NCI-H1930 (cell line): ENCODE measurements around the gene DPF3.

Experiments
- DNase-seq, 2 experiments: peaks; one replicate each; lab custom pipeline; 2025; lab: John Stamatoyannopoulos, UW

The DPF3 gene

DNA sequence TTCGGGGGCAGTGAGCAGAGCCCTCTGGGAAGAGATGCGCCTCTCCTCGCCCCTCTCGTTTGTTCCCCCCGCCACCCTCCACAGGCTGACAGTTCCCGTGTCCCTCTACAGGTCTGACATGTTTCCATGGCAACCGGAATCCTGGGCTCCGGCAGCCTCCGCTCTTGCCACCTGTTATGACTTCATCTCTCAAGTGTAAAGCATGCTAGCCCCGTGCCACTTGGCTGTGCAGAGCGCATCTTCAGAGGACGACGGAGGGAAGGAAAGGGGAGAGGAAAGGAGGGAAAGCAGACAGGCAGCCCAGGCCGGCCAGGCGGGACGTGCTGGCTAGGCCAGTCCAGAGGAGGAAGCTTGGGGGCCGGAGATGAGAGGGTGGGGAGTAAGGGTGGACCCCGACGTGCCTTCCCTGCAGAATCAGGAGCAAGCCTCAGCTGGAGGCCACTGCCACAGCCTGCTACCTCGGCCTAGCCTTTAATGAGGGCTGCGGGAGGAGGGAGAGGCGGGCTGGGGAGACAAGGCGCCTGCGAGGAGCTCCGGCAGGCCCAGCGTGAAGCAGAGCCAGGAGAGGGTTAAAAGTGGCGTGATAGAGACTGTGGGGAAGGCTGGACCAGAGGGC is 214.3 kb downstream of the DPF3 start:
- DNase-seq: no peak

DNA sequence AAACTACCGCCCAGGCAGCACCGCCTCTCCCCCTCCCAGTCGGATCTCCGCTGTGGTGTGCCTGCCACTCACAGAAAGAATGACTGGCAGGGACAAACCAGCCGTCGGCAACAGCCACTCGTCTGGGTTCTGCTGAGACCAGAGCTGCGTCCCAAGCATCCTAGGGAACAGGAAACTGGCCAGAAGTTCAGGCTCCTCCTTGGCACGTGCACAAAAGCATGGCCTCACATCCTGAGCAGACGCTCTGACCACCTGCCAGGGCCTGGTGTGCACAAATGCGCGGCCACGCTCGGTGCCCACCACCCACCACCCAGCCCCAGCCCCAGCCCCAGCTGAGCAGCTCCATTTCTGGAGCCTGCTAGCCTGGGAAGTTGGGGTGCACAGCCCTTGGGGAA is 214.8 kb downstream of the DPF3 start:
- no peak for DNase-seq

DNA sequence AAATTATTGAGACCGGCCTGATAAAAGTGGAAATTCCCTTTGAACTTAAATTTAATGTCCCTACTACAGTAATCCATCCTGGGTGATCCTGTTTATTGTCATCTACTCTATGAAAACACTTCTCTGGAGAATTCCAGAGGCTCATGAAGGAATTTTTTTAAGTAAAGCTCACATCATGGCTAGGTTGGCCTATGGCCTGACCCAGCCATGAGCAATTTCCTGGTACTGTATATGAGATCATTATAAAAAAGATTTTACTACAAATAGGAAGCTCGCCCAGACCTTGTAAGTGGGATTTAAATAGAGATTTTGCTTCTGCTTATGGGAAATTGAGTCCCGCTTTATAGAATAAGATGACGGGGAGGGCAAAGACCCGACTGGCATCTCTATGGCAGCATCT is 215.5 kb downstream of the DPF3 start:
- DNase-seq: no peak

DNA sequence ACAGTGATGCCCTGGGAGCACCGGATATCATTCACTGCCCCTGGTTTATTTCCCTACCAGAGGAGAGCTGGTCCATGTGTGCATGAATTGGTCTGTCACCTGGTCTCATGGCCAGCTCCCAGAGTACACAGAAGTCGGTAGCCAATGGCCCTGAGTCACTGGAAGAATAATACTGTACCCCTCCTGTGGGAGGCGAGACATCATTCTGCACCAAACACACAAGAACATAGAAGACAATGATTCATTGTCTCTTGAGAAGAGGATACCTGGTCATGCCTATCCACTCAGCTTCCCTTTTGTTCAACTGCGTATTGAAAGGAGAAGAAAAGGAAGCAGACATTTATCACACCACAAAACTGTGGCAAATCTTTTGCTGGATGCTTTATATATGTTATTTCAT is 216.2 kb downstream of the DPF3 start:
- no peak for DNase-seq

DNA sequence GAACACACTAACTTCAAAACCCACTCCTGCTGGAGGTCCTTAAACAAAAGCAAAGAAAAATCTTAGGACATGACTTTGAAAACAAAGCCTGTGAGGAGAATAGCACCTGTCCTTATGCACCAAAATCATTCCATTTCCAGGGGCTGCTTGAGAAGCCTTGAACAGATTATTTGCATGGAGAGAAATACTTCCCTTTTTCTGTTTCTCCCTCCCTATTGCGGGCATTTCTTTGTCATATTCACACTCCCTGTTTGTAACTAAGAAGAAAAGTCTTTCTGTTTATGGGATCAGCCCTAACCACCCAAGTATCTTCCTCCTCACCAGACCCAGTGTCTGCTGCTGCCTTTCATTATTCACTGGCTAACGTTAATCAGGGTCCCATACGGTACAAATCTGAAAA is 218.8 kb downstream of the DPF3 start:
- no peak for DNase-seq

DNA sequence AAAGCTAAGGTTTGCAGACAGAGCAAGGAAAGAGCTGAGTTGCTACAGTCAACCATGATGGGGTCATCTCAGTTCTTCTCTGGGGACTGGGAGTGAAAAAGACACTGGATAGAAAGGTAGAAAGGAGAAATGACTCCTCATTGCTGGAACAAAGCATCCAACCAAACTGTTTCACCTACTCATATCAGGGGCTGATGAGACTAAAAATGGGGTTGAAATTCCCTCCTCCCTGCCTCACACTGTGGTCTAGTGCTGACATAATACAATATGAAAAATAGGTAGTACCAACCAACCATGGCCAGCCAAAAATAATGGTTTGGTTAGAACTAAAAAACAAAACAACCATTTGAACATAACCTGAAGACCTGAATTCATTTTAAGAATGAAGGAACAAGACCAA is 220.7 kb downstream of the DPF3 start:
- no peak for DNase-seq

DNA sequence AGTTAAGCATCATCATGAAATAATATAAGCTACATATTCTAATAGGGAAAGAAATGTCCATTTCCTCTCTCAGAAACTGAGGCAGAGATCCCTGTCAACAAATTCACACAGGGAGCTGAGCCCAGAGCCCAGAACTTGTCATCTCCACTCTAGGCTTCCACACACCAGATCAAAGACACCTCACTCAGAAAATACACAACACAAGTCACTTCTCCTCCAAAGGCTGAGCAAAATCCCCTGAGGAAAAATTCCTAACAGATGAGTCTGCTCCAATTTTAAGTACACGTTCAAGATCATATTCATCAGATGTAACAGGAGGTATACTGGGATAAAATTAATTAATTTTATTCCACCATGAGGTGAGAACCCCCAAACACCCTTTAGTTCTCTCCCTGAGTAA is 227.3 kb downstream of the DPF3 start:
- no peak for DNase-seq

DNA sequence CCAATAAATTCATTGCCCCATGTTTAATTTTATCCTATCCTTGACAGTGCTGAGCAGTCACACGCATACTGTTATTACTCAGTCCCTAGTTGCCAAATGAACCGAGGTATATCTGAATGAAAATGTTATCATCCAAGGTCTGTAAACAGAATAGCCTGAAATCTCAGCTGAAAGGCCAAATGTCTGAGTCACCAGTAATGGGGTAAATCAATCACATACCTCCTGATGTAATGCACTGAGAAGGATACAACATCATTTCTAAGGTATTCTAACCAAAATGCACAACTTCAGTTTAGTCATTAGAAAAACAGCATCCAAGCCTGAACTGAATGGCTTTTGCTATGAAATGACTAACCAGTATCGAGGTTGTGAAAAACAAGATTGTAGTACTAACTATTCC is 228.6 kb downstream of the DPF3 start:
- DNase-seq: no peak

DNA sequence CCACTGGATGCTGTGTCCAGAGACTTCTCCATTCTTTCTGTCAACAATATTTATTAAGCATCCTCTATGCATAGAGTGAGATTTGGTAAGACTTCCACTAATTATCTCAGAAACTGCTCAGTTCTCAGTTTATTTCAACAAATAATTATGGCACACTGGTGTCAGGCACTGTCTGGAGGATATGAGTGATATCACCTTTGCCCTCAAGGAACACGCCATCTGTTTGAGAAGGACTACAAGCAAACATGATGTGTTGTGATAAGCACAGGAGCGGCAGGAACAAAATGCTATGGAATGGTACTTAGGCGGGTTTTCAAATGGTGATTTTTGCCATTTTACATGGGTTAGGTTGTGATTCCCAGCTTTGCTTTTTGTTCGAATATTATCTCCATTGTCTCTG is 229.2 kb downstream of the DPF3 start:
- DNase-seq: no peak

DNA sequence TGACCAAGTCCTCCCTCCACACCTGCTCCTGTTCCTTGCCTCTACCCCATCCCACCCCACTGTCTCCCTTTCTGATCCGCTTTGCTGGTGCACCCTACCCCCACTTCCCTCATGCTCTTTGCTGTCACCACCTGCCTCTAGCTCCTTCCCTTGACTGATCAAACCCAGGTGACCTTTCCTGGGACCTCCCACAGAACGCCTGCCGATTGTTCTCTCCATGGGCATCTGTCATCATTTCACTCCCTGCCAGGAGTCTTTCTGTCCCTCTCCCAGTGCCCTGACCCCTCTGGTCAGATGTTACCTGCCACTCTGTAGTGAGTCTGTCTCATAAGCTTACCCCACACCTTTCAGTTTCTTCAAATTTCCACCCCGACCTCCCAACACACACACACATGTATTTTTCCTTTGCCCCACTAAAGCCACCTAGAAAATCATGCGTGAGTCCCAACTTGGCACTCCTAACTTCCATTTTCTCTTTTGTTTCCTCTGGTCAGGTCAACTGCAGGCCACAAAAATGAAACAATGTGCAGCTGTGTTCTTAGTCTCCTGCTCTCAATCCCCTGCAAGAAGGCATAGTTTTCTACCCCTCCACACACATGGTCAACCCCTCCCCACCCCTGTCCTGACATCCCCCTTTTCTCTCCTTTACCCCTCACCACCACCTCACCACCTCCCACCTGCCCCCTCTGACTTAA is 229.8 kb downstream of the DPF3 start:
- no peak for DNase-seq

DNA sequence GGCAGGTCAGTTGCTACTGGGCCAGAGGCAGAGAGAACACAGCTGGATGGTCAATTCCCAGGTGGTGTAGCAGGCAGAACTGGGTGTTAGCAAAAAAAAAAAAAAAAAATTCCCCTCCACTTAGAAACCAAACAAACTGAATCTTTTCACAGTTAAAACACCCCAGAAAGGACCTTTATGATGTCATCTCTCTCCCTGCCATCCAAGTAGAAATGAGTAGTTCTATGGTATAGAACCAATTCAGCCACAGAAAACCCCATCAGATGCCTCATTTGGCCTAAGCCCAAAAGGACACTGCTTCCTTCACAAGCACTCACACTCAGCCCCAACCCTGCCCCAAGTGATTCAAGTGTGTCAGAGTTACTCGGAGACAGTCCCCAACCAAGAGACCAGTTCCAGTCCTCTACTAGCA is 230.8 kb downstream of the DPF3 start:
- no peak for DNase-seq

DNA sequence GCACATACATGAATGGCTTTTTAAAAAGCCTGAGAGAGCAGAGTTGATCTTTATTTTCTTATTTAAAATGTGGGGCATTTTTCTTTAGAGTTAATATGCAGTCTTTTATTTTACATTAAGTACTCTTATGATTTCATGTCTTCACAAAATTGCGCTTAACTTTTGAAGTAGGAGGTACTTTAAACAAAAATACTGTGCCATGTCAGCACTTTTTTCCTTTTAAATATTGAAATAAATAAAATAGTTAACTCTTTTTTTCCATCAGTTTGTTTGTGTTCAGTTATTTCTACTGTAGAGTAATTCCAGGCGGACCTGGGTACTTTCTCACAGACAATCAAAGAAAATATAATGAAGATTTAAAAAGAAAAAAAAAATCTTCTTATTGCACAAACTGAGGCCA is 231.7 kb downstream of the DPF3 start:
- no peak for DNase-seq

DNA sequence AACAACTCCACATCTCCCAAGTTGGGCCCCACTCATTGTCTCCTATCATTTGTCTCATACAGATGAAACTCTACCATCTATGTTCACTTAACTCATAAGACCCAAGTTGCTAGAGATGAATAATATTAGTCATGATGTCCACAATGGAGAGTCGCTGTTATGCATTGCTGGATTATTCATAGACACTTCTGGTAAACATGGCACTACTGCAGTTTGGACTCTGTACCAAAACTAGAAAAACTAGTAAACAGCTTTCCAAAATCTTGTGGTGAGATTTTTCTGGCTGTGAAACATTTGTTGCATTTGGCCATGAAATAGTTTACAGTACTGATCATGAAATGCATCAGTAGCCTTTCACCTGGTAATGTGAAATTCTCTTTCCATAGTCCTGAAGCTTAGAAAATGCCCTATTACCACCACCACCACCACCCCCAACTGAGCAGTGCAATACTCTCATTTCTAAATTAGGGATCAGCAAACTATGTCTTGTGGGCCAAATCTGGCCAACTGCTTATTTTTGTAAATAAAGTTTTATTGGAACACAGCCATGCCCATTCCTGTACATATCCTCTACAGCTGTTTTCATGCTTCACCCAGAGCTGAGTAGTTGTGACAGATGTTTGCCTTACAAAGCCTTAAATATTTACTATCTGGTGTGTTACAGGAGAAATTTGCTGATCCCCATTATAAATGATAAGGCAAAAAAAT is 236.5 kb downstream of the DPF3 start:
- DNase-seq: no peak

DNA sequence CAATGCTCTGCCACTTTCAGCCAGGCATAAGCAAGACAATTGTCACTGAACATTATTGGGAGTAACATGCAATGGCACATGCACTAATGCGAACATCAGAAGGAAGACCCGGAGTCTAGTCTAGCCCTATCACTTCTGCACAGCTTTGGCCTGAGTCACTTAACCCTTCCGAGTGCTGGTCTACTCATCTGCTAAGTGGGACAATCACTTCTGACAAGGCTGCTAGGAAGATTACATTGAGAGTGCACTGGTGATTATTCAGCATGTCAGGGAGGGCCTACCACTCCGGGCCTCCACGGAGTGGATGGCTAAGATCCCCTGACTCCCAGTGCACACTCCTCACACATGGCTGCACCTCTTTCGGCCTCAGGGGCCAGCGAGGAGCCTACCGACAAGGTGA is 240.9 kb downstream of the DPF3 start:
- no peak for DNase-seq

DNA sequence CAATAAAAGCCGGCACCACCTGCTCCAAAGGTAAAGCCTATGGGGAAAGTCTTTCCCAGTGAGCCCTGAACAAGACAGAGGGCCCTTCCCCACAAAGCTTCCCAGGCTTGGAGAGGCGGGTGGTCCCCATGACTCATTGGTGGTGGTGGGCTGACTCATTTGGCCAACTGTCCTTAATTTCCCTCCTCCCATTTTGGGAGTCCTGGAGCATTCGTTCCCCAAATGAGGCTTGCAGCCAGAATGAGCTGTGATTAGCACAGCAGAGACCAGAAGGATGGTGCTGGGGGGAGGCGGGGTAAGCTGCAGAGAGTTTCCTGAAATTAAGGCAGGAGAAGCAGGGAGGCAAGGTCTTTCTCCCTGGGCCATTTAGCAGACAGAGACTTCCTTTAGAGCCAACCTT is 241.7 kb downstream of the DPF3 start:
- DNase-seq: no peak

DNA sequence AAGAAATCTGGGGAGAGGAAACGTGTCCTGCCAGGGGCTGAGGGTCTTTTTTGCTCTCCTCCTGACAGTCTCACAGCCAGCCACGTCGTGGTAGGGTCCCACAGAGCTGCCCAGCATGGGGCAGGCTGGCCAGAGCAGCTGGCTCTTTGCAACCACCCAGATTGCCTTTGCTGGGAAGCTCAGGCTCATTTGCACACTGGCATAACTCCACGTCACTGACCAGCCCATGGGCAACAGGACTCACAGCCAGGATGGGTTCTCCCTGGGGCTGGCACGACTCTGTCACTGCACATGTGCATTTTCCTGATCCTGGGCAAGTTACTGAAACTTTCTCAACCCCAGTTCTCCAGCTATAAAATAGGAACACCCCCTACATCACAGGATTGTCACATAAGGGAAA is 242.2 kb downstream of the DPF3 start:
- no peak for DNase-seq

DNA sequence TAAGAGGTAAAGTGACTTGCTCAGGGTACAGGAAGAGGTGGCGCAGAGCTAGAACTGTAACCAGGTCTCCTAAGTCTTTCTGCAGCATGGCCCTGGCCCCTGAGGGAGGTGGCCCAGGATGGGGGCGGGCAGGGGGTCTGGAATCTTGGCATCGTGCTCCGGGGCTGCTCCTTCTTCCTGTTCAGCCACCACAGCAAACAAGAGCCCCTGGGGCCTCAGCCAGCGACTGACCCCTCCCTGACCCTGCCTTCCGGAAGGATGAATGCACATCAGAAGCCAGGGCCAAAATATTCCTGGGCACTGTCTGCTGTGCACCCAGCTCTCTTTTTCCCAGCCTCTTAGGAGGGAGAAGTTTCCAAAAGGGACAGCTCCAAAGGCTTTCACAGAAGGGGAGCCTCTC is 242.8 kb downstream of the DPF3 start:
- no peak for DNase-seq

DNA sequence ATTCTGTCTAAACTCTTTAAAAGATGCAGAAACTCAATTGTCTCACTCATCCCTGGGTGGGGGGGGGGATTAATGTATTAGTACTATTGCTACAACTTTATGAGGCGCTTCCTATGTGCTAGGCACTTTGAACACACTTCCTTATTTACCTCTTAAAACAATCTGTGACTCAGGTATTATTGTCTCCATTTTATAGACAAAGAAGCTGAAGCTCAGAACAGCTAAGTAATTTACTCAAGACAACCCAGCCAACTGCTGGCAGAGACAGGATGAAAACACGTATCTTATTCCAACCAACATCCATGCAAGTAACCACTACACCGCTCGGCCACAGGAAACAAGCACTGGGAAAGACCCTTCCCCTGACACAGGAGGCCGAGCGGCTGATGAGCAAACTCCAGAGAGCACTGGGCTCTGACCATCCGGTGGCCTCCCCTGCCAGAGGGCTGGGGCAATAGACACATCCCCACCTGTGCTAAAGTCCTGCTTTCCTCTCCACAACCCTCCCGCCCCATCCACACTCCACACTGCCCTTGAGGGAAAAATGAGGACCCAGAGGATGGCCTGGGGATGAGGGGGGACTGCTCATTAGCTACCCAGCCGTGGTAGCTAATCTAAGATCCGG is 244.2 kb downstream of the DPF3 start:
- no peak for DNase-seq

DNA sequence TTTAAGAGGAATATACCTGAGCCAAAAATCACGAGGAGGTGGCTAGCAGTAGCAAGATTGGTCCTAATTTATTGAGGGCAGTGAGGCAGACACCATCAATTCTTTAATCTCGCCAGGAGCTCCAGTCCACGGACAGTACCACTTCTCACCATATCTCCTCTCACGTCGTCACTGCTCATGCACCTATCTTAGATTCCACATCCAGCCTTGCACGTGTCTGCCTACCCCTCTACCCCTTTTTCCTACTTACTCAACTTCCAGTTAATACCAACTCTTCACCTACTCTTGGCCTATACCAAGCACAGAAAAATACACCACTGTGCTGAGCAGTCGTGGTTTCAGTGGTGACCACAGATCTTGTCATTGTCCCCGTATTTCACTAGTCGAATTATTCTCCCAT is 246.1 kb downstream of the DPF3 start:
- DNase-seq: no peak

DNA sequence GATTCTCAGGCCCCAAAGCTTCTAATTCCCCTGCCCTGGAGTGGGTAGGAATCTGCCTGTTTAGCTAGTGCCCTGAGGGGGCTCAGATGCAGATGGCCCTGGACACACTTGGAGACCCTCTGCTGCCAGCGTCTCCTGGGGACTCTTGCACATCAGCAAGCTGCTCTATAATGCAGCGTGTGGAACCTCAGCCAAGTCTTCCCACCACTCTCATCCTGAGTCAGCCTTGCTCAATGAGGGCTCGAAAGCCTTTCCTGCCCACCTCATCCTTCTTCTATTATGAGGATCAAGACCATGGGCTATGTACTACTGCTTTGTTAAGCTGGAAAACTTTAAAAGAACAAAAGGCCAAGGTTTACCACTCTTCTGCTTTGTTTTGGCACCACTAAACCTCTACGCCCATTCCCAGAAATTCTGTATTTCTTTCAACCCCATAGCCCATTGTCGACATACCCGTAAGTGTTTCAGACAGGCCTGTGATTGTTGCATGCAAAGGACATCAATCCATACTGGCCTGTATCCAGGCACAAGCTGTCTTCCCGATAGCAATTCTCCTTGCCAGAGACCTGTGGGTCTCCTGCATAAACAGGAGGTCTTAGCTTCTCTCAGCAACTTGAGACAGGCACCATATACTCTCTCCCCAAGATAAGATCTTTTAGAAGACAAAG is 246.9 kb downstream of the DPF3 start:
- no peak for DNase-seq

DNA sequence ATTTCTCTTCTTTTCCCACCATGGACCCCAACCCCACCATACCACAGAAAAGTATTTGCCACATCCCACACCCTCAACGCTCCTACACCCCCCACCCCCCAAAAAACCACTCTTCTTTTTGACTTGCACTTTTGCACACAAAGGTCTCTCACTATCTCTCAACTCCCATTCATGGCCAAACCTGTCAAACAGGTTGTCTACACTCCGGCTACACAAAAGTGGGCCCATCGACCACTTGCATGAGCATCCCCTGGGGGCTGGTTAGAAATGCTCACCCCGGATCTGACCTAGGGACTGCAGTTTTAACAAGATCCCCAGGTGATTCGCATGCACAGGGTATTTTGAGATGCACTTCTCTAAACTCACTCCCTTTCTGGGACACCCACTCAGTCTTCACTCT is 248.2 kb downstream of the DPF3 start:
- no peak for DNase-seq

DNA sequence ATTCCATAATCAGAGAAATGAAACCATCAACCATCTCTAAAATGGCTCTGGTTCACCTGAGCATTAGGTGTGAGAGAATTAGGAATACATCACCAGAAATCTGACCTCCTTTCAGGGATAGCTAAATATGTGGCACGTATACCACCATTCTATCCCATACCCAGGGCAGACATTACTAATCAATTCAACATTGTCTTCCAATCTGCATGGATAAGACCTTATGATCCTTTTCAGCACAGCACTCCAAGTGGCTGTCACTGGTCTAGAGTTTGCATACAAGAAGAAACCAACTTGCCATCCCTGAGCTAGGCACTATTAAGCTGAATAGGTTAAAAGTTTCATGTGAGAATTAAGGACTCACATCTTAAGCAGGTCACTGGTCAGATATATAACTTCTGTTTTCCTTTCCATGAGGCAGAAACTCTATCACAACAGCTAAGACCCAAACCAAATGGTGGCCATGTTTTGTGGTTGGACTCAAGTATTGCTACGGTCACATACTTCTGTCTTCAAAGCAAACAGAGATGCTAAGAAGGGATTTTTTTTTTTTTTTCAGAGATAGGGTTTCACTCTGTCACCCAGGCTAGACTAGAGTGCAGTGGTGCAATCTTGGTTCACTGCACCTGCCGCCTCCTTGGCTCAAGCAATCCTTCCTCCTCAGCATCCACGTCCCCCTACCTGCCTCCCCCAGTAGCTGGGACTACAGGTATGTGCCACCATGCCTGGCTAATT is 249.0 kb downstream of the DPF3 start:
- no peak for DNase-seq
